GM21619 (cell line): ENCODE results near the gene ODAD2.

Experiments used
- ATAC-seq: cut with Tn5 transposase; IDR thresholded peaks from one replicate; pipeline ENCODE4 v1.9.1; 2021; ENCODE audit not compliant: unreplicated experiment

Gene ODAD2

DNA sequence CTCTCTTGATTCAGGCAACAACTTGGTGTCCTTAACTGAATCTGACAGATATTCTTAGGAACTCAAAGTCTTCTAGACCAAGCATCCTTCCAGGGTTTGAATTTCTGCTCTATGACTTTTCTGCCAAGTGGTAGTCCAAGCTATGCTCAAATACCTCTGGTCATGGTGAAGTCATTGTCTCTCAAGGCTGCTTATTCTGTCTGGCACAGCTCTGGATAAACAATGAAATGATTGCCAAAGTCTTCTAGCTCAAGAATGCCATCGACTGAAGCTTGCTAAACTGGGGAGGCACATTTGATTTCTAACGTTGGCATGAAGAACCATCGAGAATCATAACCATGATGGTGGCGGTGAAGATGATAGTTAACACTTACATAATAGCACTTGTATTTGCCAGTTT, 137.1 kb downstream of the ODAD2 start:
- ATAC-seq = no peak

DNA sequence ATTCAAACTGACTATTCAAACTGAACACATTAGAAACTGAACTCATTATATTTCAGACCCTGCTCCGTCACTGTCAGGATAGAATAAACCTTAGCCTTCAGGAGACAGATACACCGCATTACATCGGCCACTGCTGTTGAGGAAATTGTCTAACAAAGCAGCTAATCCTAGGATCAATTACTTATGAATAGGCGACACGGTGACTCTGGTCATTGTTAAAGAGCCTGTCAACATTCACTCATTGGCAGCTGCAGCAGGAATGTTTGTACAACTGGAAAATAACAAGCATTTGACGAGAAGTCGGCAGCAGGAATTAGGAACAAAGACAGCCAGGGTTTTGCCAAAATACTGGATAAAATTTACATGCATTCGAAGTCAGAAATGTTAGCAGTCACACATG, 141.3 kb downstream of the ODAD2 start:
- ATAC-seq = no peak

DNA sequence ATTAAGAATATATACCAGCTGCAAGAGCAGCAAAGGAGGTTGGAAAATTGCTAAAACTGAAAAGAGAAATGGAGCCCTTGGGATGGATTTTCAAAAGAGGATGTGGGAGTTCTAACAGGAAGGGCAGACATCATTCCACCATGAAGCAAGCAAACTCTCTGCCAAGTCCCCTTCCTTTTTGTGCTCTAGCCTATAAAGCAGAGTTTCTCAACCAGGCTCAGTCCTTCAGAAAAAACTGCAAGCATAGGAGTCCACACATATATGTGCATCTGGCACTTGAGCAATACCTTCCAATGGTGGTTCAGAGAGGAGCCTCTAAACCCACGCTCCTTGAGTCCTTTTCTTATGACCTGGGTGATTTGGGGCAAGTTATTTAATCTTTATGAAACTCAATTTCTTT, 154.7 kb downstream of the ODAD2 start:
- ATAC-seq = no peak

DNA sequence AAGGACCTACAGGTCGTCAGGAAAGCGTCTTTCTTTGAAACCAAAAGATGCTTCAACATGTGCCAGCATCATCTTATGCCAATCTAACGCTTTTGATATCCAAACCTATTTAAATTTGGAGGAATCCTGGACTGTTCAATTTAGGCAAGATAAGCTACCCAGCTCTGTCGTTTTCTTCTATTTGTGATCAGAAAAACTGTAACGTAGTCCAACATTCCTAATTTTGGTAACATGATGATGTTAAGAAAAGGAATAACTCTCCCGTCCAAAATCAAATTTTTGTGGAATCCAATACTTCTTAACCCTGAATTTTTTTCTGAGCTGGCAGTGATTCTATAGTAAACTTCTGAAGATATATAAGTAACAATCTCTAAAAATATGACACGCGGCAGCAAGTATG, 160.0 kb downstream of the ODAD2 start:
- ATAC-seq = no peak

DNA sequence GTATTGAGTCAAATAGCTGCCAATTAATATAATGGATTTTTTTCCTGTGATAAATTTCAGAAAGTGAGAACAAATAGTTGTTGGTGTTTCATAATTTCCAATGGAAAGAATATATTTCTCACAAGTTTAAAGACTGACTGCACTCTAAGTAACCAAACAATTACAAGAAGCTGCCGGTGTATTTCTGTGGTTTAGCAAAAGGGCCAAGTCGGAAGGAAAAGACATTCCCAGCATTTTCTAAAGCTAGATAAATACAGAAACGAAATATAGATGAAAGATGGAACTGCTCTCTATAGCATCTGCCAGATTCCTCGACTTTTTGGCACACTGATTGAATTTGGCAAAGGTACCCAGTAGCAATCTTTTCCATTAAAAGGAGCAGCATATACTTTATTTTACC, 160.5 kb downstream of the ODAD2 start:
- ATAC-seq = no peak

DNA sequence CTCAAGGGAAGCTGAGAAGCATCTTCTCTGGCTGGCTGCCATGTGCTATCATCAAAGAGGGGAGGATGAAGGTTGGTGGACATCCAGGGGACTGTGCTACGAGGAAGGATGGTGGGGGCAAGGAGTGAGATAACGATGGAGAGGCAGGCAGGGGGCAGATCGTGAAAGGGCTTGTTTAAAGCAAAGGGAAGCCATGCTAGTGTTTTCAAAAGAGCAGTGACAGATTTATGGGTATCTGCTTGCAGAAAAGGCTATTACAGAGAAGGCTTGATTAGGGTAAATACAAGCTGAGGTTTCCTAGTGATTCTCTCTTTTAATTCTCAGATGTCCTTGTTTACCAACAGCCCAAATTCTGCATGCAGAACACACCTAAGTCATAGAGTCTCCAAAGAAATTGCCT, 164.4 kb downstream of the ODAD2 start:
- ATAC-seq = no peak

DNA sequence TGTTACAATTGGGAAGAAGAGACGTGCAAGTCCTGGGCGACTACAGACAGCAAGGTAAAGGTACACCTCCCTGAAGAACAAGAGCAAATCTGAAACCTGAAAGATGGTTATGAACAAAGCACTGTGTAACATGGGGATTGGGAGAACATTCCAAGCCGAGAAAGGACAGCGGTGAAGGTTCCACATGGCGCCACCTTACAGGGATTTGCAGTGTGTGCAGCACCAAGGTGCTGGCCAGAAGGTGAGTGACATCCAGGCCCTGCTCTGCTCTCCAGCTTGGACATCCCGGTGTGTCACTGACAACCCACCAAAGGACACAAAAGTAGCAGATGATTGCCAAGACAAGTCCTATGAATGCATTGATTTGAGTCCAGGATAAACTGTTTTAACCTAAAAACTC, 165.1 kb downstream of the ODAD2 start:
- ATAC-seq = no peak

DNA sequence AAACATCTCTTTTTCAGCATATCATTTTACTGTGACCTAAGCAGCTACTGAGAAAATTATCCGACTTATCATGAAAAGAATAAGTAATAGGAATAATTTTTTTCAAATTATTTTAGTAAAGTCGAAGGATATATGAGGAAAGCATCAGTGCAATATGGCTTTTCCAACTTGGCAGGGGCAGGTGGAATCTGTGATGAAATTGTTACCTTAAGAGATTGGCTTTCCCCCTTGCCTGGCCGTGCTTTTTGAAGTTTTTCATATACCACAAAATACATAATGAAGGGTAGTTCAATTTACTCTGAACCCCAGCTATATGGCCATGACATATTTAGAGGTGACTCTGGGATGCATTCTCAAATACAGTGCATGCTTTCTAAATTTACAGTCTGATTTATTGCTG, 166.1 kb downstream of the ODAD2 start:
- ATAC-seq = no peak

DNA sequence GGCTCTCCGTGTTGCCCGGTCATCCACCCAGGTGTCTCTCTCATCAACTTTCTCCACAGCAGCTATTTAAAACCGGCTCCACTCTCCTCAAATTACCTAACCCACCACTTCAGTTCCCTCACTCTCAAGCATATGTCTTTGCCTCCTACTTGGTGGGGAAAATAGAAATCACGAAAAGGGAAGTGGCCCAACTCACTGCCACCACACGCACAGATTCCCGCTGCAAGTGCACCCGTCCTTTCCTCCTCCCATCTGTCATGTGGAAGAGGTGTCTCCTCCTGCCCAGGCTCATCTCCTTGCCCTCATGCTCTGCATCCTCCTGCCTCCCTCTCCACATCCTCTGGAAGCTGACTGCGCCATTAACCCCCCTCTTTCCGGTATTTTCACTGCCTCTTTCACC, 172.5 kb downstream of the ODAD2 start:
- ATAC-seq = no peak

DNA sequence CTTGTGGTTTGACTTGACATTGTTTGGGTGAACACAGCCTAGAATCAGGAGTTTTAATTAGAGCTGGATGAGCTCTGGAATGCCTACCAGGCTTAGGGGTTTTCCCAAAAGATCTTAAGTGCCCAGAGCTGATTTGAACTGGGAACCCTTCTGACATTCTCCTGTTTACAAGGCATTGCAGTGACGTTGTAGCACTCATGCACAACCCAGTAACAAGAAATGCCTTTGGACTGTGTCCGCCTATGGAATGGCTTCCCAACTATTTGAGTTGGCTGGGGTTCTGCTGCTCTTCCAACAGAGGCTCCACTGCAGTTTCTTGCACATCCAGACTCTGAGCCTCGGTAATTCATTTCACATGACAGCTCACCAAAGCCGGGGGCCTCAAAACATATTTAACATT, 176.6 kb downstream of the ODAD2 start:
- ATAC-seq = no peak

DNA sequence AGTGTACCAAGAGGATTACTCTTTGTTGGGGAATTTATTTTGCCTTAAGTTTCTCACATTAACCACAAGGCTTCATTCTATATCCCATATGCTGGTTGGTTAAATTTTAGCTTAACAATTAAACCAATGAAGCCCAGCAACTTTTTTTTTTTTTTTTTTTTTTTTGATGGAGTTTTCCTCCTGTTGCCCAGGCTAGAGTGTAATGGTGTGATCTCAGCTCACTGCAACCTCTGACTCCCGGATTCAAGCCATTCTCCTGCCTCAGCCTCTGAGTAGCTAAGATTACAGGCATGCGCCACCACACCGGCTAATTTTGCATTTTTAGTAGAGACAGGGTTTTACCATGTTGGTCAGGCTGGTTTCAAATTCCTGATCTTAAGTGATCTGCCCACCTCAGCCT, 178.2 kb downstream of the ODAD2 start:
- ATAC-seq = no peak

DNA sequence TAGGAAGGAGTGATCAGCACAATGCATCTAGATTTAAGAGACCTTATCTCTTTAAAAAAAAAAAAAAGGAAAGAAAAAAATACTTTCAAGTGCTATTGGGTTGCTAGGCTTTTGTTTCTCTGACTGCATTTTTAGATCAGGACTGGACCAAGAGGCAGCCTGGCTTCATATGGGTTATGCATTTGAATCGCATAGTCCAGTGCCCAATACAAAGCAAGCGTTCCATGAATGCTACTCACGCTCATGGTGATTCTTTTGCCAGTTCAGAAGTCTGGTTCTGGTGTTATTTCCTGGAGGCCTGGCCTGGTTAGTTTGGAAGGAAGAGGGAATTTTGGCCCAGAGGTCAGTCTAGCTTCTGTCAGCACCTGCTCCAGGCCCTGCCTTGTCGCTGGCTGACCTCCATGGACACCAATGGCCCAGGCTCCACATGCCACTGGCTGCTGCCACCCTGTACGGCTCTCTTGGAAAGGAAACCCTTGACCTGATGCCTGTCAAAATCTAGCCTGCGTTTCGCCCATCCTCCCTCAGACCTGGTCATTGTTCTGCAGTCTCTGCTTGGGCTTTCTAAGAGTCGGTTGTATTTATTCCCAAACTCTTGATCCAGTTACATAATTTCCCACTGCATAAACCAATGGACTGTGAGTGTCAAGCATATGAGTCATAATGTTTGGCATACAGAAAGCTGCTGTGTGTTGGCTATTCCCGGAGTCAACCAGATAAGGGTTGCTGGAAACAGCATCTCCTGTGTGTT, 178.9 kb downstream of the ODAD2 start:
- ATAC-seq = no peak

DNA sequence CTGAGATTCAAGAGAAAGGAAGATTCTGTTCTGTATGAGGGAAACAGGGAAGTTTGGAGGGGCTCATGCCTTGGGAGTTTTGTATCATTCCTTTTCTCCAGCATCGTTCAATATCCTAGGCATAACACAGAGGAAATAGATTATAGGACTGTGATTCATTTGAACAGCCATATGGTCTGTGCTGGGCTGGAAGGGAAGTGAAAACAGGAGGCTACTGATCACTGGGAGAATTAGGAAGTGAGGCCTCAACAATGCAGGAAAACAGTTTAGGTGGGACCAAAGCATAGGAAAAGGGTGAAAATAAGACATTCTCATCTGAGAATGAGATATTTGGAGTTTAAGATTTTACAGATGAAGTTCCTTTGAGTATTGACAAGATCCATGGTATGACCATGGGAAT, 182.6 kb downstream of the ODAD2 start:
- ATAC-seq = no peak

DNA sequence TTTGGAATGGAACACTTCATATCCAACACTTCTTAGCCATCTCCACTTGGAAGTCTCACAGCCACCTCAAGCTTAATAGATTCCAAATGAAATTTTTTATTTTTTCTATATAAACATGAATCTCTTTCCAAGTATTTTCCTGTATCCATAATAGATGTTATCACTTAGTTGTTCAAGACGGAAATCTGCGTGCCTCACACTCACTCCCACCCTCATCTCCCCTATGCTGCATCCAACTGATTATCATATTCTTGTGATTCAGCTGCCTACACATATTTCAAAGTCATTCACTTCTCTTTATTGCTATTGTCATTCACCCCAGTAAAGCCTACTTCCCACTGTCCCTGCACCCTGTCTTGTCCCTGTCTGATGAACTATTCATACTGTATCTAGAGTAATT, 183.0 kb downstream of the ODAD2 start:
- no peak for ATAC-seq

DNA sequence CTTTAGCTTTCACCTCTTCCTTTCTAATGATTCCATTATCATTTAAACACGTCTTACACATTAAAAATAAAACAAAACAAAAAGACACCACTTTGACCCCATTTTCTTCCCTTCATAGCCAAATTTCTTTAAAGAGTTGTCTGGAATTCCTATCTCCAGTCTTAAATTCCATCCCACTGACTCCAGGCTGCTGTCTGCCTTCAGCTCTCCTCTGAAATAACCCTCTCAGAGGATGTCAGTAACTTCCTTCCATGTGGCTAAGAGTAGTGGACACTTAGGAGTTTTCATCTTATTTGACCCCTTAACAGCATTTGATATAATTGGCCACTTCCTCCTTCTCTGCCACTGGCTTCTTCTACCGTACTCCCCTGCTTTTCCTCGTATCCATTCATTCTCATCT, 183.6 kb downstream of the ODAD2 start:
- ATAC-seq = no peak

DNA sequence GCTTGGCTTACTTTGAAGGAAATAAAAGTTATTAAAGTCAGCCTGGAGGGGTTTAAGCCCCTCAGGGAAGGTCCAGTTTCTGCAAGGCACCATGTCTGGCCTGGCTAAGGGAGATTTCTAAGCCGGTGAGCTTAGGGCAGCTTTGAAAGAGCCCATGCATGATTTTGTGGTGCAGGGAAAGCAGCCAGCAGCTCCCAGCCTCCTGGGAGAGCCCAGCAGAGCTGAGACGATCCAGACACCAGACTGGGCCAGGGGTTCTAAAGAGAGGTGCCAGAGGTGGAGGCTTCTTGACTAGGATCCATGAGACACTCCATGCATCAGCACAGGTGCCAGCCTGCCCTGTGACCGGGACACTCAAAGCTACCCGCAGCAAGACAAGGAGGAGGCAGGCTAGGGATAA, 193.7 kb downstream of the ODAD2 start:
- no peak for ATAC-seq

DNA sequence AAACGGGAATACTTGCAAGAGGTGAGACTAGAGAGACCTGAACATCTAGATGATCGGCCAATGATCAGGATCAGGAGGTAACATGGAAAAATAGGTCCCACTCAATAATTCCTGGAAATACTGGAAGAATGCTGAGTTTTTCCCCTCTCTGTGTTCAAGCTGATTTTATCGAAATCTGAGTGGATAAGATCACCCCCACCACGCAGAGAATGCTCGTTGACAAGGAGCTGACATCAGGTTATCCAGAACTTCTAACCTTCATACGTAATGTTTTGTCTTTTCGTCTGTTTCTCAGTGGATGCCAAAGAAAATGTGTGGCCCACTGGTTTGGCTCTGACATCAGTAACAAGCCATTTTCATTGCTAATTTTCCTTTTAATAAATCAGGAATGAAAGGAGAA, 194.7 kb downstream of the ODAD2 start:
- ATAC-seq = no peak

DNA sequence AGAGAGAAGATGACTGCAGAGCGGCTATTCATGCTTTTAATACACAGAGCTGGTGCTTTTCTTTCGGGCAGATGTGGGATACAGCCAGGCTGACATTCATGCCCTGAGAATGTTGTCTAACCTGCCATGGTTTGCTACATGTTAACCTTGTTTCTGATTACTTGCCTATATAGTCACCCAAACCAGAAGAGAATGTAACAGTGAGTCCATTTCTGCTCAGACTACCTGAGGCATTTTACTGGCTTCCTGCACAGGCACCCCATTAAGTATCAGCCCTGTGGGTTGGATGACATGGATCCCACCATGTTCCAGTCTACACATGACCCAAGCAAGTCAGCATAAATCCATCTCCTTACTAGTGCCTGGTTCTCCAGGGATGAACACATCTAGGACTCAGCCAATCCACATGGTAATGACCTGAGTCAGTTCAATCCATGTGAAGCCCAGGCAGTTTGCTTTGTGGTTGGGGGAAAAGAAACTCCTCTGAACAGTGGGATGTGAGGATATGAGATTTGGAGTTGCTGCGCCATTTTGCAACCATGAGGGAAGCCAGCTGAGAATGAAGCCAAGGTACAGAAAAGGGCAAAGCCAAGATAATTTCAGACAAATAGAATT, 197.6 kb downstream of the ODAD2 start:
- ATAC-seq = no peak

DNA sequence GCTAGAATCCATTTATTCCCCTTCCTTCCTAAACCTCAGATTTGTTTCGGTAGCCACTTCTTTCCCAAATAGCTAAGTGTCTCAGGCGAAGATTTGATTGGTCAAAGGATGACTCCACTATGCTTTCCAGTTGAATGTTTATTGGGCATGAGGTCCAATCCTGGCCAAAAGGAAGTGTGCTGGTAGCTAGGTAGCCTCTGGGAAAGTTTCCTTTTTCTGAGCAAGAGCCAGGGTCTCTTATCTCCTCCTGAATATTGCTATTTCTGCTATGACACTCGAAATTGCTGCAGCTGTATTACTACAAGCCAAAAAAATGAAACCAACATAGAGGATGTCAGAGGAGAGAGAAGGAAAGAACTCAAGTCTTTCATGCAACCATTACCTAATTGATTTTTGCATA, 199.8 kb downstream of the ODAD2 start:
- no peak for ATAC-seq

DNA sequence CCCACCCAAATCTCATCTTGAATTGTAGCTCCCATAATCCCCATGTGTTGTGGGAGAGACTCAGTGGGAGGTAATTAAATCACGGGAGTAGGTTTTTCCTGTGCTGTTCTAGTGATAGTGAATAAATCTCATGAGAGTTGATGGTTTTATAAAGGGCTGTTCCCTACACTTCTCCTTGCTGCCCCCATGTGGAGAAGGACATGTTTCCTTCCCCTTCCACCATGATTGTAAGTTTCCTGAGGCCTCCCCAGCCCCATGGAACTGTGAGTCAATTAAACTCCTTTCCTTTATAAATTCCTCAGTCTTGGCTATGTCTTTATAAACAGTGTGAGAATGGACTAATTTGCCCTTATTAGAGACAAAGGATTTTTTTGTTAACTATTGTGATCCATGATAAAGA, 204.7 kb downstream of the ODAD2 start:
- ATAC-seq = no peak

DNA sequence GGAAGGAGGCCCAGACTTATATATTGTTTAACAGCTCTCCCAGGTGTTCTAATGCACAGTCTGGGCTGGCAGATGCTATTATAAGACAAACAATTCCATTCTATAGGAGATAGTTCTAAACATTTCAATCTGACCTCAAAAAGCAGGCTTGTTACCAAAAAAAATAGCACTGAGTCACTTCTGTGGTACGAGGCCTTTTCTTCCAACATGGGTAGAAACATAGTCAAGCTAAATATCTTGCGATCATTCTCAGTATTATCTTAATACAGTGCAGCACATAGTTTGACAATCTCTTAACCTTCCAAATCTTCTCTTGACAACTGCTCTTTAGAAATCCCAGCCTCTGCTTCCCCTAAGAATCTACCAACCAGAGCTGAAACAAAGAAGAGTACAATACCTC, 206.7 kb downstream of the ODAD2 start:
- ATAC-seq = no peak

DNA sequence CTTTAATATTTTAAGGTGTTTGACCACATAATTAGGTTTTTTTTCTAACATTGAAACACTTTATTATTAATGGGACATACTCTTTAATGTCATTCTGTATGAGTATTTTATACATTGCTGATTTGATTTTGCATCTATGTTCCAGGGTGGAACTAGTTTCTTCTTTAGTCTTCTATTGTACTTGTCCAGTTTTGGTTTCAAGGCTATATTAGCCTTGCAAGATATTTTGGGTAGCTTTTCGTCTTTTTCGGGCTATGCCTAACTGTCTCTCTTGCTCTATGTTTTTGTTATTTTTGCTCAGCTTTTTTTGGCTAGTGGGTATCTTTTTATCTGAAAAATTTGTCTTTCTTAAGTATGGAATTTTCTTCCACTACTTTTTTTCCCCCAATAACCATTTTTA, 214.6 kb downstream of the ODAD2 start:
- no peak for ATAC-seq

DNA sequence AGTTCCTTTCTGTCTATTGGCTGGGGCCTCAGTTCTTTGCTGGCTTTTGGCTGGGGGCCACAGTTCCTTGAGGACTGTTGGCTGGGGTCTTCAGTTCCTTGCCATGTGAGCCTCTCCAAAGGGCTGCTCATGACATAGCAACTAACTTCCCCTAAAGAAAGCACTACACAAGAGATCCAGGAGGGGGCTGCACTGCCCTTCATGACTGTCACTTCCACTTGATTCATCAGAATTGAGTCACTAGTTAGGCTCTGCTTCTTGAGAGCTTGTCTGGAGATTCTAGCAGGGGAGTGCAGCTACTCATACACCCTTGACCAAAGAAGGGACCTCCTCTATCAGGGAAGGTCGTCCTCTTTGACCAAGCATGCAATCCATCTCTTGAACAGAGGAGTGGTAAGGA, 215.2 kb downstream of the ODAD2 start:
- no peak for ATAC-seq
